Smooth muscle cell (in vitro differentiated cells): ENCODE measurements around the gene CHMP4A. TPM values are rescaled to one million over a fixed set of nuclear protein-coding genes. Genes with fewer than 3 reads are reported as not detected.

ENCODE experiments used
- DNase-seq: peaks from one replicate; lab custom pipeline; 2025; ENCODE audit not compliant: unreplicated experiment; lab: John Stamatoyannopoulos, UW
- H2AFZ ChIP-seq: fragments of 200-600 bp; sonication (generic); 2 replicates; pipeline ENCODE4 v1.6.0; 2016; ENCODE audit warnings: antibody characterized with exemption, low read depth, mild to moderate bottlenecking
- H3F3A ChIP-seq: fragments of 200-600 bp; sonication (generic); 2 replicates; pipeline ENCODE4 v1.6.0; 2017; ENCODE audit warnings: antibody characterized with exemption, low read depth
- H3K27ac ChIP-seq: fragments of 200-600 bp; sonication (generic); 2 replicates; pipeline ENCODE4 v1.5.1; 2016; ENCODE audit warnings: low read depth, mild to moderate bottlenecking
- H3K27me3 ChIP-seq: fragments of 200-600 bp; sonication (generic); 2 replicates; pipeline ENCODE4 v1.6.1; 2016; ENCODE audit warnings: low read depth, mild to moderate bottlenecking
- H3K36me3 ChIP-seq: fragments of 200-600 bp; sonication (generic); 2 replicates; pipeline ENCODE4 v1.5.1; 2016; ENCODE audit warnings: low read depth
- H3K4me1 ChIP-seq: fragments of 200-600 bp; sonication (generic); 2 replicates; pipeline ENCODE4 v1.5.1; 2016; ENCODE audit warnings: low read depth
- H3K4me2 ChIP-seq: fragments of 200-600 bp; sonication (generic); 2 replicates; pipeline ENCODE4 v1.6.0; 2016; ENCODE audit warnings: mild to moderate bottlenecking
- H3K4me3 ChIP-seq: fragments of 200-600 bp; sonication (generic); 2 replicates; pipeline ENCODE4 v1.5.1; 2016; ENCODE audit warnings: mild to moderate bottlenecking
- H3K79me2 ChIP-seq: fragments of 200-600 bp; sonication (generic); 2 replicates; pipeline ENCODE4 v1.6.0; 2016; ENCODE audit warnings: low read depth, mild to moderate bottlenecking
- H3K9ac ChIP-seq: fragments of 200-600 bp; sonication (generic); 2 replicates; pipeline ENCODE4 v1.6.0; 2016; ENCODE audit warnings: low read depth
- H3K9me3 ChIP-seq: fragments of 200-600 bp; sonication (generic); replicated peaks from 2 replicates; pipeline ENCODE4 v1.5.1; 2016; ENCODE audit warnings: low read depth
- H4K20me1 ChIP-seq: fragments of 200-600 bp; sonication (generic); 2 replicates; pipeline ENCODE4 v1.6.0; 2016; ENCODE audit warnings: low read depth
- CTCF ChIP-seq: fragments of 200-600 bp; sonication (generic); IDR thresholded peaks from 2 replicates; pipeline ENCODE4 v1.5.1; 2017; ENCODE audit warnings: borderline replicate concordance, mild to moderate bottlenecking, antibody characterized with exemption; ENCODE audit not compliant: insufficient read depth, poor library complexity, severe bottlenecking
- WGBS: methylation state at CpG from one replicate; pipeline ENCODE4 v1.1.7; 2016; ENCODE audit warnings: low lambda C conversion rate; 5-methylcytosine and 5-hydroxymethylcytosine counted together
- polyA plus RNA-seq: library from polyadenylated mRNA; unstranded; fragments of >200 nt; fragmentation: Nextera tagmentation; extraction: Ambion mirVana; gene quantifications from 2 replicates; pipeline ENCODE4 v1.2.1, GENCODE V29; 2016
- total RNA-seq: library from RNA; depleted of rRNA; stranded (reverse); fragments of >200 nt; gene quantifications from 2 replicates; pipeline ENCODE4 v1.2.3, GENCODE V29; 2014

The CHMP4A gene
- total RNA-seq (29.7 and 32.5 TPM in 2 replicates), polyA plus RNA-seq (46.8 and 63.9 TPM in 2 replicates)

- Histone ChIP-seq H4K20me1 (no peaks in the 10 kb centered on the region), H2AFZ (peak within 1 kb of the TSS; percentile 84), H3K36me3 (no peaks in the 10 kb centered on the region), H3K27me3 (no peaks in the 10 kb centered on the region), H3K4me1 (peaks cover 3% of the 10 kb centered on the region), H3K4me2 (peak within 1 kb of the TSS; percentile 93), H3K4me3 (peak within 1 kb of the TSS; percentile 56), H3K9me3 (no peaks in the 10 kb centered on the region), H3K79me2 (peaks cover 6% of the 10 kb centered on the region), H3F3A (peaks cover 4% of the 10 kb centered on the region), H3K27ac (peak within 1 kb of the TSS; percentile 99), H3K9ac (peak within 1 kb of the TSS; percentile 96)
- peak; percentile 88 for DNase-seq
- WGBS = 1% methylated on average over 51 of the region's 53 CpGs
- TF ChIP-seq CTCF = no peak
Observed at GRCh38 chr14:24212924-24213865, at the start of gene CHMP4A. Gene CHMP4A, minus strand, starts transcription at chr14:24213488. Its CDS starts 49 bp downstream, at chr14:24213439.

GRCh38 chr14:24261969-24262327 is 48.7 kb upstream of the CHMP4A start:
- Histone ChIP-seq H3K9ac (no peak overlapping the region), H3K4me3 (no peak overlapping the region), H3K36me3 (no peaks in the 10 kb centered on the region), H3K27ac (no peak overlapping the region), H3K4me2 (no peak overlapping the region), H3K27me3 (no peaks in the 10 kb centered on the region), H3F3A (no peaks in the 10 kb centered on the region), H4K20me1 (no peaks in the 10 kb centered on the region), H2AFZ (no peak overlapping the region), H3K9me3 (no peaks in the 10 kb centered on the region), H3K4me1 (no peaks in the 10 kb centered on the region), H3K79me2 (no peaks in the 10 kb centered on the region)
- no peak for DNase-seq
- WGBS = 94% methylated on average over 19 of the region's 19 CpGs
- no peak for TF ChIP-seq CTCF

- Histone ChIP-seq H3K9ac (no peak overlapping the region), H4K20me1 (no peaks in the 10 kb centered on the region)
- 94% methylated on average over 20 of the region's 20 CpGs for WGBS
Observed at GRCh38 chr14:24261256-24261968, 48.1 kb upstream of the CHMP4A start.

More at GRCh38 chr14:24261256-24261968, 48.1 kb upstream of the CHMP4A start:
- Histone ChIP-seq H3K4me3 (no peak overlapping the region), H3K4me2 (no peak overlapping the region), H3K36me3 (no peaks in the 10 kb centered on the region), H3F3A (no peaks in the 10 kb centered on the region), H3K4me1 (no peaks in the 10 kb centered on the region), H3K27ac (no peak overlapping the region), H3K27me3 (no peaks in the 10 kb centered on the region), H2AFZ (no peak overlapping the region), H3K79me2 (no peaks in the 10 kb centered on the region), H3K9me3 (no peaks in the 10 kb centered on the region)
- DNase-seq = no peak
- no peak for TF ChIP-seq CTCF
